GM19035 (cell line): ENCODE measurements around the gene RFESD.
"Not testable (repeated sequence)": the region's sequence is repeated elsewhere in the genome, so short reads cannot be mapped to it uniquely, and the experiment has no call there.

Experiments used
- ATAC-seq: cut with Tn5 transposase; IDR thresholded peaks from one replicate; pipeline ENCODE4 v1.9.1; 2021; ENCODE audit not compliant: unreplicated experiment

RFESD gene

DNA sequence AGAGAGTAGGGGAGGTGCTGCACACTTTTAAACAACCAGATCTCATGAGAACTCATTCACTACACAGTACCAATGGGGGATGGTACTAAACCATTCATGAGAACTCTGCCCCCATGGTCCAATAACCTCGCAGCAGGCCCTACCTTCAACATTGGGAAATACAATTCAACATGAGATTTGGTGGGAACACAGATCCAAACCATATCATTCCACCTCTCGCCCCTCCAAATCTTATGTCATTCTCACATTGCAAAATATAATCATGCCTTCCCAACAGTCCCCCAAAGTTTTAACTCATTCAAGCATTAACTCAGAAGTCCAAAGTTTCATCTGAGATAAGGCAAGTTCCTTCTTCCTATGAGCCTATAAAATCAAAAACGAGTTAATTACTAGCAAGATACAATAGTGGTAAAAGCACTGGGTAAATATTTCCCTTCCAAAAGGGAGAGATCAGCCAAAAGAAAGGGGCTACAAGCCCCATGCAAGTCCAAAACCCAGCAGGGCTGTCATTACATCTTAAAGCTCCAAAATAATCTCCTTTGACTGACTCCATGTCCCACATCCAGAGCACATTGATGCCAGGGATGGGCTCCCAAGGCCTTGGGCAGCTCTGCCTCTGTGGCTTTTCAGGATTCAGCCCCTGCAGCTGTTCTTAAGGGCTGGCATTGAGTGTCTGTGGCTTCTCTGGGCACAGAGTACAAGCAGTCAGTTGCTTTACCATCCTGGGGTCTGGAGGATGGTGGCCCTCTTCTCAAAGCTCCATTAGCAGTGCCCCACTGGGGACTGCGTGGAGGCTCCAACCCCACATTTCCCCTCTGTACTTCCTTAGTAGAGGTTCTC lies 18.4 kb upstream of the RFESD start:
- ATAC-seq = no peak

DNA sequence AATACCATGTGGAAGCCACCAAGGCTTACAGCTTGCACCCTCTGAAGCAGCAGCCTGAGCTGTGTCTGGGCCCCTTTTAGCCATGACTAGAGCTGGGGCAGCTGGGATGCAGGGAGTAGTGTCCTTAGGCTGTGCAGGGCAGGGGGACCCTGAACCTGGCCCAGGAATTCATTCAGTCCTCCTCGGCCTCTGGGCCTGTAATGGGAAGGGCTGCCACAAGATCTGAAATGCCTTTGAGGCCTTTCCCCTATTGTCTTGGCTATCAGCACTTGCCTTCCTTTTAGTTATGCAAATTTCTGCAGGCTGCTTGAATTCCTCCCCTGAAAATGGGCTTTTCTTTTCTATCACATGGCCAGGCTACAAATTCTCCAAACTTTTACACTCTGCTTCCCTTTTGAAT lies 17.6 kb upstream of the RFESD start:
- ATAC-seq = no peak

DNA sequence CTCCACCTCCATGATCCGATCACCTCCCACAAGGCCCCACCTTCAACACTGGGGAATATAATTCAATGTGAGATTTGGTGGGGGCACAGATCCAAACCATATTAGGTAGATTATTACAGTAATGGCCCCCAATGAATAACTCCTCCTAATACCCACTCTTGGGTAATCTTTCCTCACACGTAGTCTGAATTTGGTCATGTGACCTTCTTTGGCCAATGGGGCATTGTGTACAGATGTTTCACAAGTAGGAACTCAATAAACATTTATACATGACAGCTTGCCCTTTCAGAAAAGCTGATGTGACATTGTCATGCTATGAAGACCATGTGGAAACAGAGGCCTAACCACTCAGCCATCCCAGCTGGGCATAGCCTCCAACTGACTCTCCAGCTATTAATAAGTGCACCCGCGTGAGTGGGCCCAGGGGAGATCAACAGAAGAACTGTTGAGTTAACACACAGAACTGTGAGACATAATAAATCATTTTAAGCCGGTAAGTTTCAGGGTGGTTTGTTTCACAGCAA lies 16.1 kb upstream of the RFESD start:
- ATAC-seq = no peak

DNA sequence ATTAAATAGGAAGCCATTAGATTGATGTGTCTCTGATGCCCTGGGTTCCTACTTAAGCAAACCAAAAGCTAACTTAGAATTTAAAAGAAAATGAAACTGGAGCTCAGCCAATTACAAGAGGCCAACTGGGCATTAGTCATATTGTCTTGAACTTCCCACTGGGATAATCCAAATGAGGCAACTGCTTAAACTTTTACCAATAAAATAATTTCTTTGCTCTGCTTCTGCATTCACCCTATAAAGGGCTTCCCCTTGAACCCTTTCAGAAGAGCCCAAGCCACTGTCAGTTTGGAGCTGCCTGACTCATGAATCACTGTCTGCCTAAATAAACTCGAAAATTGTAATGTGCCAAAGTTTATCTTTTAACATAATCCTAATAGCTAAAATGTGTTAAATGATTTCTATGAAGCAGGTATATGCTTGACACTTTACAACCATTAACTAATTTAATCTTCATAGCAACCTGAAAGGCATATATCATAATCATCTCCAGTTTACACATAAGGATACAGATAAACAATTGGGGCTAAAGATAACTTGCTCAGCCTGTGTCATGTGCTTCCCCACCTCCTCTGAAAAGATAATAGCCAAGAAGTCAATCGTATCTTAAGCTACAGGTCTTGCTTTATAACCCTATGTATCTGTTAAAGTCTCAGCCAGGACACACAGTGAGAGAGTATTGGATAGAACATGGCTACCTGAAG lies 15.2 kb upstream of the RFESD start:
- ATAC-seq = no peak

DNA sequence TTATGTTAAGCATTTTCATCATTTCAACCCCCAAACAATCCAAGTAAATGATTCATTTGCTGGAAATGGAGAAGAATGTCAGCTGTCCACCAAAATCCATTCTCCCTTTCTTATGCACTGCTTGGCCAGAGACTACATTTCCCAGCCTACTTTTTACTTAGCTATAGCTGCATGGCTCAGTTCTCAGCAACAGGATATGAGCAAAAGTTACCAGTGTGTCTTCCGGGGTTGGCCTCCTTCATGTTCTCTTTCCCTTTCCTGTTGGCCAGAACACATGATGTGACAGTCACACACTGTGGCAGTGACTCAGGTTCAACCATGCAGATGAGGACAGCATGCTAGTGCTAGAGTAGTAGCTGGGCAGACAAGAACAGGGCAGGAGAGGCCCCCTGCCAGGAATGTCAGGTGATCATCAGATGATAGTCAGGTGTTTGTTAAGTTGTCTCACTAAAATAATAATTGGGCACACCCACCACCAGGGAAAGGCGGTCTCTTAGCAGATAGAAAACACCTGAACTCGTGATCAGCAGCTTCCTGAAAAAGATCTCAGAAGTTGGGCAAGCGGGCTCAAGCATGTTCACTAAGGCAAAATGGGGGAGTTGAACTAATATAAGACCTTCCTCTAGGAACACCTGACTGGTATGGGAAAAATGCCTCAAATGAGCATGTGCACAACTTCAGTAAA lies 14.4 kb upstream of the RFESD start:
- ATAC-seq = peak; percentile 83

DNA sequence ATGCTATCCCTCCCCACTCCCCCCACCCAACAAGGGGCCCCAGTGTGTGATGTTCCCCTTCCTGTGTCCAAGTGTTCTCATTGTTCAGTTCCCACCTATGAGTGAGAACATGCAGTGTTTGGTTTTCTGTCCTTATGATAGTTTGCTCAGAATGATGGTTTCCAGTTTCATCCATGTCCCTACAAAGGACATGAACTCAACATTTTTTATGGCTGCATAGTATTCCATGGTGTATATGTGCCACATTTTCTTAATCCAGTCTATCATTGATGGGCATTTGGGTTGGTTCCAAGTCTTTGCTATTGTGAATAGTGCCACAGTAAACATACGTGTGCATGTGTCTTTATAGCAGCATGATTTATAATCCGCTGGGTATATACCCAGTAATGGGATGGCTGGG lies 13.6 kb upstream of the RFESD start:
- ATAC-seq = not testable (repeated sequence)

DNA sequence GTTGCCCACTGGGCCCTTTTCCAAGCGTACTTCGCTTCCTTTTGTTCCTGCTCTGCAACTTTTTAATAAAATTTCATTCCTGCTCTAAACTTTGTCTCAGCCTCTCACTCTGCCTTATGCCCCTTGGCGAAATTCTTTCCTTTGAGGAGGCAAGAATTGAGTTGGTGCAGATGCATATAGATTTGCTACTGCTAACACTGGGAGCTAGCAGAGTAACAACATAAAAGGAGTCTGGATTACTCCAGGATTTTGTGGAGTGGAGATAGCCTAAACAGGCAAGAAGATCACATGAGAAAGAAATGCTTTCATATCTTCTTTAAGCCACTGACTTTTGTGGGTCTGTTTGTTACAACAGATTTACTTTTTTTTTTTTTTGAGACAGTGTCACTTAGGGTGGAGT lies 12.9 kb upstream of the RFESD start:
- no peak for ATAC-seq

DNA sequence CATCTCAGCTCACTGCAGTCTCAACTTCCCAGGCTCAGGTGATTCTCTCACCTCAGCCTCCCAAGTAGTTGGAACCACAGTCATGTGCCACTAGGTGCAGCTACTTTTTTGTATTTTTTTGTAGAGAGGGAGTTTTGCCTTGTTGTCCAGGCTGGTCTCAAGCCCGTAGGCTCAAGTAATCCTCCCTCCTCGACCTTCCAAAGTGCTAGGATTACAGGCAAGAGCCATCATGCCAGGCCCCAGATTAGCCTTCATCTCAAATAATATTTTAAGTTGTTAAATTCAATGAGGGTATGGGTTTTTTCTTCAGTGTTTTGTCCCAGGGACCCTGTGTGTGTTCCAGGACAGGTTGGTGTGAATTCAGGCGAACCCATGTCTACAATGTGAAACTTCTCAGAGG lies 12.5 kb upstream of the RFESD start:
- ATAC-seq = no peak

DNA sequence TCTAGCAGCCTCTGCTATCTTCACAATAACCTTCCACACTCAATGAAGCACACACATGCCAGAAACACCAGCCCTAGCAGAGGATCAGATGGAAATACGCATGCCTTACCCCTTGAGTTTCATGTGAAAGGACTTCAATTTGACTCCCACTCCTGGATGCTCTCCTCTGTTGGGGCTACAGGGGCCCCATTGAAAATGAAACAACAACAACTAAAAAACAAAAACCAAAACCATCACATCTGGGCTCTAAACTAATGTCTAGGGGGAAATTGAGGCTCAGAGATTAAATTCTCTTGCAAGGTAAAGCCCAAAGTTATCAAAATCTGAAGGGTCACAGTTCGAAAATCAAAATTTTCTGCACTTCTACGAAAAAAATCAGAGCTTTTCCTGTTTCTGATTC lies 7.9 kb upstream of the RFESD start:
- no peak for ATAC-seq

DNA sequence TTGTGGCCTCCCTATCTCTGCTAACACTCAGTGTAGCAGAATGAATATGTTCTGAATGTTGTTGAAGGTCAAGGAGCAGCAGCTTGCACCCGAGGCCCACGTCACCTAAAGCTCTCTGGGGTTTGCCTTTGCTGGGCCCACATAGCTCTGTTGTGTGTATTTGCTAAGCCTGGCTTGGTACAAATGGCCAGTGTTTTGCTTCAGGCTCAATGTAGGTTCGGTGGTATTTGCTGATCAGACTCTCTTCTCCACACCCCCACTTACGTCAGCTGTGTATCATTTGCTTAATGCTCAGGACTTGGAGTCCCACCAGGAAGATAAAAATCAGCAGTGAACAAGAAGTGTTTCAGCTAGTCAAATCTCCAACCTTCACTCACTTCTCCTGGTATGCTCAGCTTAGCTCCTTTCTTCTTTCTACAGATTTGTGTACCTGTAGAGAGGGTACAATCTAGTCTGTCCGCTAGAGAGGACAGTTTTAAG lies 4.8 kb upstream of the RFESD start:
- no peak for ATAC-seq

DNA sequence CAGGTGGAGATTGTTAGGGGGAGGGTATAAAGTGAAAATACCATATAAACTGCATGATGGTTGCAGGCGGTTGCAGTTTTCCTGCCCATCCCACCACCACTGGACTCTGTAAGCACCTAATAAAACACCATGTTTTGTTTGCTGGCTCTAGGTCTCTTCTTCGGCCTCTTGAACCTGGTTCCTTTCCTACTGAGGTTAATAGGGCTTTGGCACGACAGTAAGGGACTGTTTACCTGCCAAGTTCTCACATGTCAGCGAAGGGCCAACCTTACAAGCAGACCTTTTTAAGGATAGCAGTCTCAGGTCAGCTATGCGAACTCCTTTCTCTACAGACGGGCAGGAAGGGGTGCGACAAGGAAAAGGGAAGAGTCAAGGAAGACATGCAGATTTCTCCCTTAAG lies 3.4 kb upstream of the RFESD start:
- no peak for ATAC-seq

DNA sequence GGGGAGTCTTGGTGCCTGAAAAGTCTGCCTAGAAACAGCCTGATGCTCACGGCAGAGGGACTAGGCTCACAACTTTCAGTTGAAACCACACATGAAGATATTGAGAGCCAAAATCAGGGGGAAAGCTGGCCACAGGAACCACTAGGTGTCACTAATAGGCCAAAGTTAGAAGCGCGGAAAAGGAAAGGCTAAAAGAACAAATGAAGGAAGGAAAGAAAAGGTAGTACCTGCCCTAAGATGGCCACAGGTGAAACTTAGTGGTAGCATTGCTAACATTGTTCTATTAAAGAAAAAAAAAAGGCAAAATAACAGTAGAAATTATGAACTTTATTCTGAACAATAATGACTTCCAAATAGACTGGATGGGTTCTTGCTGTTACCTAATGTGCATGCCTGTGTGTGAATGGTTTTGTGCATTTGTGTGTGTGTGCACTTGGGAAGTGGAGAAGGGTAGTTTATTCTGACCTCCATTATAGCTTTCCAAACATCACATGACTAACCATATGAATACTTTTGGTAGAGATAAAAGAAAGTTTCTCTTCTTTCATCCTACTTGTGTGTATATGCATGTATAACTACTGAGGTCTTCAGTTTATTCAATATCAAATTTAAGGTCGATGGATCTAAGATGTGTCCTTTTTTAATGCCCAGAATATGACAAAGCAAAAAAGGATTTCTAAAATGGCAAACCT lies 2.1 kb upstream of the RFESD start:
- peak; percentile 41 for ATAC-seq

DNA sequence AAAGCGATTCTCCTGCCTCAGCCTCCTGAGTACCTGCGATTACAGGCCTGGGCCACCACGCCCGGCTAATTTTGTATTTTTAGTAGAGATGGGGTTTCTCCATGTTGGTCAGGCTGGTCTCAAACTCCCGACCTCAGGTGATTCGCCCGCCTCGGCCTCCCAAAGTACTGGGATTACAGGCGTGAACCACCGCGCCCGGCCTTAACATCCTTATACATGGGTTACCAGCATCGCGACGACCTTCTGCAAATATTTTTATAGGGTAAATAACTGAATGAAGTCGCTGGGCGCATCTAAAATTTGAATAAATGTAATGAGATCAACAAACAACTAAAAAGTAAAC lies 380 bp upstream of the RFESD start:
- not testable (repeated sequence) for ATAC-seq

DNA sequence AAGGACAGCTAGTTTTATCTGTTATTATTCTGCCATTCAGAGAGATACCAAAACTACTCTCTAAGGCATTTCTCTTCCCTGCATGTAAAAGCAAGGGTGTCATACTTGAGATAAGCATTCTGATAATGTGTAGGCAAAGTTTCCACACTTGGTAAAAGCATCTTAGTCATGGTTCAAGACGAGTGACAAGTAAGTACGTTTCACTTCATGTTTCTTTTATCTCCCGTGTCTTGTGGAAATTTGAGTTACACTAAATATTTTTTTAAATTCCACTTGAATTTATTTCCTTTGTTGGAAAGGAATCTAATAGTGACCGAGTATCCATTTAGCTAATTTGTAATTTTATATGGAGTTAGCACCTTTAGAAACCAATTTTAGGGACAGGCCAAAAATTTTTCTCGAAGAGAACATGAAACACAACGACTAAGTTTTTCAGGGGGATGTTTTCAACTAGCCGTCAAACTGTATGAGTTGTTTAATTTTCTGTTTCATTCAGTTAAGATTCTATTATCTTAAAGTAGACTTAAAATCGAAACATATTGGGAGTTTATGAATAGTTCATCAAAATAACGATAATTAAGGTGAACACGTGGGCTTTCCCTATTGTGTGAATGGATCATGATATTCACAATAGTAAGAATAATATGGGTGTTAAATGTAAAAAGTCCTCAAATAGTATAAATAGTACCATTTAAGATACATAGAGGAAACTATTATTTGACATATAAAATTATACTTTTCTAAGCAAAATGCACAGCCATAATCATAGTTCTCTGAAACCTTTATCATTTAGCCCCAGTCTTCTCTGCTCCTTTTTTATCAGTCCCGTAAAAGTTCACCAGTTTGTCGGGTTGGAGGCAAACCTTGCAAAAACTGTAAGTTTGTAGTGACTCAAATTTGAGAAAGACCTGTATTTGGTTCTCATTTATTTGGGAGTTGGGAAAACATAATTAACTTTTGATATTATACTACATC lies 1.6 kb downstream of the RFESD start:
- ATAC-seq = no peak

DNA sequence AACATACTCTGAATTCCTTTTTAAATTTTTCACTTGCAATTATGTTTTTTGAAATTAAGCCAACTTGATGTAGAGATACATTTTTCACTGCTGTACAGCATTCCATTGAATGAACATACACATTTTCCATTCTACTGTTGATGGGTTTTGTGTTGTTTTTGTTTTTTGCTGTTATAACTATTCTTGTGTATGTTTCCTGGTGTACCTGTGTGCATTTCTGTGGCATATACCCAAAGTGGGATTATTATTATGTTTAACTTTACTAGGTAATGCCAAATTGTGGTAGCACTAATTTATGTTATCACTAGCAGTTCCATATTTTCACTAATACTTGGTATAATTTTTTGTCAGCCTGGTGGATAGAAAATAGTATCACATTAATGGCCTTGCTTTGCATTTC lies 2.7 kb downstream of the RFESD start:
- no peak for ATAC-seq

DNA sequence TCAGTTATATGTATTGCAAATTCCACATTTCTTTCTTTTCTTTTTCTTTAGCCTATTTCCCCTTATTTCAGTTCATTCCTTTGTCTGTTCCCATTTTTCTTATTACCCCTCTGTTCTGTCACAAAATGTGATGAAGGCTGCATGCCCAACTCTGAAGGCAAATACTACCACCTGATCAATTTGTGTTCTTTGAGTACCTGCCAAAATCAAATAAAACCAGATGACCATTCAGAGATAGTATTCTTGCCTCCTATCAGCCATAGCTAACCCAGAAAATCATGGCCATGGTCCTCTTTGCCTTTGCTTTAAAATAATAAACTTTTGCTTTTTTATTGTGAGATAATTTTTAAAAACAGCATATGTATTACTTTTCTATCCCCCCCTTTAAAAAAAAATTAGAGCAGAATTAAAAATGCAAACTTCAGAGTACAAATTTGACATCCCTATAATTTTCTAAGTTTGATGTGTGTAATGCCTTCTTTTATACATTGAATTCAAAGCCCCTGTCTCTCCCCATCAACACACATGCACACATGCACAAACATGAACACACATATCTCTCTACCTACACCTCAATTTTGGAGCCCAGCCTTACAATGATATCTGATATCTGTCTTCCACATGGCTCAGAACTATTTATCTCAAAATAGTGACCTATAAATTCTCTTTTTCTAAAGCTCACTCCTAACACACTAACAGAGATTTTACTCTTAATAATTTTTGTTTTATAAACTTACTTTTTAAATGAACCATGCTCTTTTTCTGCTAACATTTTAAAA lies 3.5 kb downstream of the RFESD start:
- no peak for ATAC-seq

DNA sequence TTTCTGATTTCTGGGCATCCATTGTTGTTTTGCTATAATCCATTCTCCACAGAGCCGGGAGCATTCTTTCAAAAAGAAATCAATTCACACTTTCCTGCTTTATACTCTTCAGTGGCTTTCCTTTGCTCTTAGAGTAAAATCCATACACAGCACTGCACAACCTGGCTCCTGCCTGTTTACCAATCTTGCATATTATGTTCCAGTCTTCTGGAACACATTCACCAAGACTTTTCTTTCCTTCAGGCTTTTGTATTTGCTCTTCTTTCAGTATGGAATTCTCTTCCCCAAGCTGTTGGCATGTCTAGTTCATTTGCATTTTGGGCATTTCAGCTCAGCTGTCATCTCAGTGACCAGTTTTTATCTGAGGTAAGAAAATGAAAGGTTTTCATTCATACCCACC lies 6.3 kb downstream of the RFESD start:
- ATAC-seq = no peak

DNA sequence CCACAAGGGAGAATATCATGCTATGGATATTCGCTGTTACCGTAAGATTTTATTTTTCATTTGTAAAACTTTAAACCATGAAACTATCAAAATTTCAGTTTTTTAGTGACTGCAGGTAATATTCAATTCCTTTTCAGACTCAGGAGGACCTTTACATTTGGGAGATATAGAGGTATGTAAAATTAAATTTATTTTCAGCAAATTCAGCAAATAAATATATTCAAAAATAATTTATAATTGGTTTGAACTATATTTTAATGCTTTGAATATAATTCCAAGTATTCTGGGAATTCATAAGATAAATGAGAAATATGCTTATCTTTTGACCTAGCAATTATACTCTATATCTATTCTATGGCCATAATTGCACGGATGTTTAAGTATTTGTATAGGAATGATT lies 7.6 kb downstream of the RFESD start:
- ATAC-seq = no peak

DNA sequence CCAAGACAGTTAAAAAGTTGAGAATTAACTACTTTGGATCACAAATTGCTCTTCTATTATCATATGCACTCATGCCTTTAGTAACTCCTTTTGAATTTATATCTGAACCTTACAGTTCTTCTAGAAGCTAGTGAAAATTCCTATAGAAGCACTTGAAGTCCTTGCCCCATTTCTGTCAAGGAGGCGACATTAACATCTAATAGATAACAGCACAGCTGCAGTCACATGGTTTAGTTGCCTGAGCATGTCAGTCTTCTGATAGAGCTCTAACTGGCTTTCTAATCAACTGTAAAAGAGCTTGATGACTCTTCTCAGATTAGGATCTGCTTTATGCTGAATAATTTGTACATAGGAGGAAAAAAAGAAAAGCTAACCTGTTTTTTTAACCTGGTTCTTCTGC lies 9.0 kb downstream of the RFESD start:
- ATAC-seq = no peak
